GM21737 (cell line): Measurements from ENCODE around the gene FGF23.
"Not testable (repeated sequence)": the region's sequence is repeated elsewhere in the genome, so short reads cannot be mapped to it uniquely, and the experiment has no call there.

Source experiments
- ATAC-seq: cut with Tn5 transposase; IDR thresholded peaks from one replicate; pipeline ENCODE4 v1.9.1; 2021; ENCODE audit warnings: mild to moderate bottlenecking, moderate library complexity; ENCODE audit not compliant: unreplicated experiment

FGF23 gene

DNA sequence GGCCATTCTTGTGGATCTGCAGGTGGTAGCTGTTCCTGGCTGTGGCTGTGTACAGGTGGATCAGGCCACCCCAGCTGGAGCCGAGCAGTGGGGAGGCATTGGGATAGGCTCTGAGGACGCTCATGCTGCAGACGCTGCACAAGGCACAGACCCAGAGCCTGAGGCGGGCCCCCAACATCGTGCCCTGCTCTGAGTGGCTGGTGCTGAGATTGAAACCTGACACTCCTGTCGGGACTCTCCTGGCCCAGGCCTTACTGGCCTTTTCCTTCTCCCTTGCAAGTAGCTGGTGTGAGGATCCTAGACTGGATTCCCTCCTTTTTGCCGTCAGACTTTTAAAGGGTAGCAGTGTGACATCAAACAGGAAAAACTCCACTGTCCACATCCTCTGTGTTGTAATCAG is at the start of gene FGF23:
FGF23 (minus strand) TSS at position 308 of the 400 bp plus-strand sequence; CDS start at position 178, 130 bp downstream.
- no peak for ATAC-seq

DNA sequence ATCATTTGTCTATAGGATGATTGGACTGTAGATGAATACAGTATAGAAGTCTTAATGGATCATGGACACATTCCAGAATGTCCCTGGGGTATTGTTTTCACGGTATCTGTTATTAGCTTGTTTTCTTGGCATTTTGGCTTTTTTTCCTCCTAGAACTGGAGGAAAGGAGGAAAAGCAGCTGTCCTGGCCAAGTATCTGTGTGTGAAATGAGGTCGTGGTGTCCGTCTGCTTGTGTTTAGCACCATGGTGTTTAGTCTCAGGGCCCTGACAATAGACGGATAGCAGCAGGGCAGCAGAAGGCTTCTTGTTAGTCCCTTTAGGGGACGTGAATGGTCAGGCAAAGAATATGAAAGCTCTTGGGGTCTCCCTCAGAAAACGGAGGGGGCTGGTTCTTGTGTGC is 44.9 kb upstream of the FGF23 start:
- no peak for ATAC-seq

DNA sequence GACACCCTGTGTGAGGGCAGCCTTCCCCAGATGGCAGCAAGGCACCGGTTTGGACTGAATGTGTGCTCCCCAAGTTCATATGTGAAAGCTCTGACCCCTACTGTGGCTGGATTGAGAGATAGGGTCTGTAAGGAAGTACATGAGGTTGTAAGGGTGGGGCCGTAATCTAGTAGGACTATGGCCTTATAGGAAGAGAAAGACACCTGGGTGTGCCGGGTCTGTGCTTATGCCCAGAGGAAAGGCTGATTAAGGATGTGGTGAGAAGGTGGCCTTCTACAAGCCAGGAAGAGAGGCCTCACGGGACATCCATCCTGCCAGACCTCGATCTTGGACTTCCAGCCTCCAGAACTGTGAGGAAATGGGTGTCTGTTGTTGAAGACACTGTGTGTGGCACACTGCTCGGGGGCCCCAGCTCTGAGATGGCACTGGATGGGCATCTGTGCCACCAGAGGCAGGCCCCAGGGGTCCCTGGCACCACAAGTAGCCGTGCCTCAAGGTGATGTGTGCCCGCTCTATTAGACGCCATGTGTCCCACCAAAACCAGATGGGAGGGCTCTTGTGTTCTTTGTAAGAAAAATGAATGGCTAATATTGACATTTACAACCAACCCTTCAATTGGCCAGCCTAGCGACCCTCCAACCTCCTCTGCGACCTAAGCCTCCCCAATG is 44.1 kb upstream of the FGF23 start:
- ATAC-seq = no peak

DNA sequence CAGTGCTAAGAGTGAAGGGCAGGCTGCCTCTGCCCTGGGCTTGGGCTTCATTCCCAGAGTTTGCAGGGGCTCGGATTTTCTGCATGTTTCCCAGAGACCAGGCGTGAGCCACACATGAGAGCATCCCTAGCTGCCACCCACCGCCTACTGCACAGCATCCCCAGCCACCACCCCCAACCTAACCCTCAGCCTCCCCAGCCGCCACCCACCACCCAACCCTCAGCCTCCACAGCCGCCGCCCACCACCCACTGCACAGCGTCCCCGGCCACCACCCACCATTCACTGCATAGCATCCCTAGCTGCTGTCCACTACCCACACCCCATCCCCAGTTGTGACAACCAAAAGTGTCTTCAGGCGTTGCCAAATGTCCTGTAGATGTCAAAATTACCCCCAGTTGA is 43.5 kb upstream of the FGF23 start:
- no peak for ATAC-seq

DNA sequence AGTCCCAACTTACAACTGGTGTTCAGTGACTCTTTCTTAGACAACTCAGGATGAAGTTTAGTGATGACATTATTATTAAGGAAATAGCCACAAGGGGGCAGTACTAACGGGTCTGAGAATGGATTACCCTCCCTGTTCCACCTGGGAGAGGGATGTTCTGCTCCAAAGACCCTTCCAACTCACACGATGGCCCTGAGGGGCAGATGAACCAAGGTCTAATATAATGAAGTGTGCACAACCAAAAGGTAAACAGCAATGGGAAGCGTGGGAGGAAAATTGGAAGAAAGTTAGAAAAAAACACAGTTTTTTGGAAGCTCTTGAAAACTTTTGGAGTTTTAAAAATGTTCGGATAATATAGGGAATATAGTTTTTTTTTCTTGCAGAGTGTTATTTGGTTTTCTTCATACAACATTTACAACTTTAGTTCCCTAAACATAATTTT is 42.1 kb upstream of the FGF23 start:
- no peak for ATAC-seq

DNA sequence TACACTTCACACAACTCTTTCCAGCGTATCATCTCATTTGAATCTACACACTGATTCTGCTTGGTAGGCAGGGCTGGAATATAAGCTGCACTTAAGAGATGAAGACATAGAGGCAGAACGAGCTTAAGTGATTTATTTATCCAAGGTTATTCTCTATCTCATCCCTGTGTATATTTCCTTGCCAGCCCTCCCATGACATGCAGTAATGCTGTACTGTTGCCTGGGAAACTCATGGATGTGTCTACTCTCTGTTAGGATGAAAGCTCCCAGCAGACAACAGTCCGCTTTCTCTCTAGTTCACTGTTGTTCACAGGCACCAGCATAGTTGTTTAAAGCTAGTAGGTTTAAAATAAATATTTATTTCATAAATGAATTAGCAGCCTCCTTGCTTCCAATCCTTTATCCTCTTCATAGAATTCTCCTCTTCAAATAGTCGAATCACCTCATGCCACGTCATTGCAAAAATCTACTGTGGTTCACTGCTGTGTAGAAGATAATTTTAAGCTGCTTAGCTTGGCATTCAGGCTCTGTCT is 40.7 kb upstream of the FGF23 start:
- ATAC-seq = no peak

DNA sequence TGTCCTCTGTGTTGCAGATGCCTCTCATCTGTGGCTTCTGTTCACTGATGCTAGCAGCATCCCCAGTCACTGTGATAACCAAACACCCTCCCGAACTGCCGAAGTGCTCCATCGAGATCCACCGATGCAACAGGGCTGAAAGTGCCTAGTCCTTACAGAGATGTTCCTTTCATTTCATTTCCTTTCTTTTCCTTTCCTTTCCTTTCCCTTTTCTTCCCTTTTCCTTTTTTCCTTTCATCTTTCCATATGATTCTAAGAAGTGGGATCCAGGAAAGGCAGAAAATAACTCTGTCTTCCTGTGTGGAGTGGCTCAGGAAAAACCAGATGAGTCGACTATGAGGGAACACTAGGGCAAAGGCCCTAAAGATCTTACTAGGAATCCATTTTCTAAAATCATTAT is 39.4 kb upstream of the FGF23 start:
- ATAC-seq = no peak

DNA sequence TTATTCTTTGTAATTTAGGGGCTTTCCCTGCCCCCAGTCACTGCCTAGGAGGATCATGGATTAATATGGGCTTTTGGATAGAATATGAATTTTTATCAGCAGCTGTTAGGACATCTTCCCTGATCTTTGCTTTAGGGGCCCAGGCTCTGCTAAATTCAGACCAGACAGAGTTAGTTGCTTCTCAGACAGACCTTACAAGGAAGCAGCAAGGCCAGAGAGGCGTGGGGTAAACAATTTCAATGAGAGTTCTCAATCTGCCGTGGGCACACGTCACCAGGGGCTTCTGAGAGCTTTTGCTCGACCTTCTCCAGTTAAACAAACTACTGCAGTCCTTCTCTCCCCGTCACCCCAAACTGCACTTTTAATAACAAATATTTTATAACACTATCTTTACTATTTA is 38.4 kb upstream of the FGF23 start:
- no peak for ATAC-seq

DNA sequence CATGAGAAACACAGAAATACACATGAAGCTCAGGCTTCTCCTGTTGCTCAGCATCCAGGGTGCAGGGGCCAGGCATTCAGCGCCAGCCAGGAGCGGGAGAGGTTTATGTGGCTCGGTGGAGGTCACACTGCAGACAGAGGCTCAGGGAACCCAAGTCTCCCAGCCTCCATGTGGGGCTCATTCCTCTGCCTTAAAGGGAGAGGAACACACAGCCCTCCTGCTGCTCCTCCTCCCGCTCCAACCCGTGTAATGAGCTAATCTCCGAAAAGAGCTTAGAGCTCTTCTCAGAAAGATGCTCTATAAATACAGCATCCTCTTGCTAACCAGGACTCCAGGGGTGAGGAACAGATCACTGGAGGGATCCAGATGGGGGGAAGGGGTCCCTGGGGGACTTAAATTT is 37.9 kb upstream of the FGF23 start:
- ATAC-seq = no peak

DNA sequence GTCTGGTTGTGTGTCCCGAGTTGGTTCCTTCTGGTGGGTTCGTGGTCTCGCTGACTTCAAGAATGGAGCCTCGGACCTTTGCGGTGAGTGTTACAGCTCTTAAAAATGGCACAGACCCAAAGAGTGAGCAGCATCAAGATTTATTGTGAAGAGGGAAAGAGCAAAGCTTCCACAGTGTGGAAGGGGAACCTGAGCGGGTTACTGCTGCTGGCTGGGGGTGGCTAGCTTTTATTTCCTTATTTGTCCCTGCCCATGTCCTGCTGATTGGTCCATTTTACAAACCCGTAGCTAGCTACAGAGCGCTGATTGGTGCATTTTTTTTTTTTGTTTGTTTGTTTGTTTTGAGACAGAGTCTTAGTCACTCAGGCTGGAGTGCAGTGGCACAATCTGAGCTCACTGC is 36.8 kb upstream of the FGF23 start:
- no peak for ATAC-seq

DNA sequence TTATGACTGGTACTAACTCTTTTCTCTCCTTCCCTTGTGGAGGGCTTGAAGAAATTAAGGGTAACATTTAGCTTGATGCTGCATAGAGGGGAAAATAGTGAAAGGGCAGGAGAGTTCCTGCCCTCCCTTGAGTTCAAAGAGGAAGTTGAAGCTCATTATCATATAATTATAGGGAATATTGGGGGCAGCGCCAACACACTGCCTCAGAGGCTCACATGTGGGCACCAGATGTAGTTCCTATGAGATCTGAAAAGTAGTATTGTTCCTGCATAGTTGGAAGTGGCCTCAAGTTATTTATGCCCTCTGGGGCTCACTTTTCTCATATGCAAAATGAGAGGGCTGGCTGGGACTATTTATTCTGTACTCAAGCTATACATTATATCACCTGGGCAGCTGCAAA is 33.0 kb upstream of the FGF23 start:
- no peak for ATAC-seq

DNA sequence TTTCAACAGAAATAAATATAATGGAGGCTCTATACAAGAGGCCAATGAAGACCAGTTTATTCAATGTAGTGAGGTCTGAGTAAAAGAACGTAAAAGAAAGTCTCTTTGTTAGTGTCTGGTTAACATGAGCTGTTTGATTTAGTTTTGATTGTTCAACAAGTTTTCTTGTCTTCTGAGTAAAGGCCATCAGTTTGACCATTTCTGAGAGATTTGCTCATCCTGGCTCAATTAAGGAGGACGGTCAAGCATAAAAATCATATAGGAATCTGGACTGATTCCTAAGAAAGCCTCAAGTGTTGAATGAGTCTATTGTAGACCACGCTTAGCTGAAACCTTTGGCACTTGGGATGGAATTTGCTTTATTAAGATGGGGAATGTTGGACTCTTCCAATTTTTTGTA is 32.5 kb upstream of the FGF23 start:
- no peak for ATAC-seq

DNA sequence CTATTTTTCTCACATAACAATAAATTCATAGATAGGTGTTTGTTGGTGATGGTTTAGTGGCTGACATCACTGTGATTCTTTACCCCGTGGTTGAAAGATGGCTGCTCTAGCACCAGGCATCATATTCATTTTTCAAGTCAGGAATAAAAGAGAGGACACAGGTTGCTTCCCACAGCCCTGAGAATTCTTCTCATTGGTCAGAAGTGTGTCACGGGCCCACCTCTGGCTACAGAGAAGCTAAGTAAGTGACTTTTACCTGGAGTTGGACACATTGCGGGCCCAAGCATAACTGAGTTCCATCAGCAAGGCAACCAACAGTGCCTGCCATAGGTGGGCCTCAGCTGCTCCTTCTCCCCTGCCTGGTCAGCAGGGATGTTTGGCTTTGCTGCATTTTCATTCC is 27.6 kb upstream of the FGF23 start:
- ATAC-seq = no peak

DNA sequence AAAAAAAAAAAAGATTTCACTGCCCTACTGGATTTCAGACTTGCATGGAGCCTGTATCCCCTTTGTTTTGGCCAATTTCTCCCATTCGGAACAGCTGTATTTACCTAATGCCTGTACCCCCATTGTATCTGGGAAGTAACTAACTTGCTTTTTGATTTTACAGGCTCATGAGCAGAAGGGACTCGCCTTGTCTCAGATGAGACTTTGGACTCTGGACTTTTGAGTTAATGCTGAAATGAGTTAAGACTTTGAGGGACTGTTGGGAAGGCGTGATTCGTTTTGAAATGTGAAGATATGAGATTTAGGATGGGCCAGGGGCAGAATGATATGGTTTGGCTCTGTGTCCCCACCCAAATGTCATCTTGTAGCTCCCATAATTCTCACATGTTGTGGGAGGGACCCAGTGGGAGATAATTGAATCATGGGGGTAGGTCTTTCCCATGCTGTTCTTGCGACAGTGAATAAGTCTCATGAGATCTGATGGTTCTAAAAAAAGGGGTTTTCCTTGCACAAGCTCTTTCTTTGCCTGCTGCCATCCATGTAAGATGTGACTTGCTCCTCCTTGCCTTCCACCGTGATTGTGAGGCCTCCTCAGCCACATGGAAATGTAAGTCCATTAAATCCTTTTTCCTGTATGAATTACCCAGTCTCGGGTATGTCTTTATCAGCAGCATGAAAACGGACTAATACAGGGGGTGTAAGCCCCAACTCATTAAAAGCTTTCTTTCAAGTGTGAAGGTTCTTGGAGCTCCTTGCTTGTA is 25.5 kb upstream of the FGF23 start:
- ATAC-seq = not testable (repeated sequence)

DNA sequence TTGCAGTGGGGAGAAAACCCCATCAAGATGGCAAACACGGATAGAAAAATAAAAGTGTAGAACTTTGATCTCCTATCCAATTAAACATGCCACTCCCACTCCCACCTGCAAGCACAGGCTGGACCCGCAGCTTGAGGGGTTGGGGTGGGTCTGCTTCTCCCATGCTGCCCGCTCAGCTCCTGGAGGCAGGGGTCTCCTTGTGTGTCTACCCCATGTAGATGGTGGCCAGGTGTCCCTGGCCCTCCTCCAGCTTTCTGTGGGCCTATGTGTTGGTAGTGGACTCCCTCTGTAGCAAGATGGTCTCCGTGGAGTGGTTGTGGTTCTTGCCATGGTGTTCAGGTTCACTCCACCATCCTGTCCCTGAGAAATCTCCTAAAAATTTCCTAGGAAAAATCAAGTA is 23.5 kb upstream of the FGF23 start:
- ATAC-seq = no peak

DNA sequence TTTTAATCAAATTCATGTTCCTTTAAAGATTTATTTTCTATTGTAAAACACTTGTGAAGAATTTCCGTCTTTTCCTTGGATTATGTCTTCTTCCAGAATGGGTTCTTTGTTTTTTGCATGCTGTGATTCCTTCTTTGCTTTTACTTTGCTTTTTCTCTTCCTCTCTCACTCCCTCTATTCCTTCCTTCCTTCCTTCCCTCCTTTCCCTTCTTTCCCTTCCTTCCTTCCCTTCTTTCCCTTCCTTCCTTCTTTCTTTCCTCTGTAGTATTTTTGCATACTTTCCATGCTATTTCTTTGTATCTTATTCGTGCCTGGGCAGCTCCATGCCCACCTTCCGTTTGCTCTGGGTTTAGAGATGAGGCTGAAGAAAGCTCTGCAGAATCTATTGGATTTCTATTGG is 21.6 kb upstream of the FGF23 start:
- no peak for ATAC-seq

DNA sequence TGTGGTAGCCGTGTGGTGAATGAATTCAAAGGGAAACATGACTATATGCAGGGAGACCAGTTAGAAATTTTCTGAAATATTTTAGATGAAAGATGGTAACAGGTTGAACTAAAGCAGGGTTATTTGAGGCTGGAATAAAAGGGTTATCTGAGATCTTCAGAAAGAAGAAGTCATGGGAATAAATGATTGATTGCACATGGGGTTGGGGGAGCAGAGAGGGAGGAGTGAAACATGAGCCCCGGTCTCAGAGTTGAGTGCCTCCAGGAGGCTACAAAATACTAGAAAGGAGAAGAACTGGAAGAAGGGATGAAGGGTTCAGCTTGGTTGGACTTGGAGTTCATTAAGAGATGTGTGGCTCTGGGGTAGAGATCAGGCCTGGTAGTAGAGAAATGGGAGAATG is 16.3 kb upstream of the FGF23 start:
- ATAC-seq = no peak

DNA sequence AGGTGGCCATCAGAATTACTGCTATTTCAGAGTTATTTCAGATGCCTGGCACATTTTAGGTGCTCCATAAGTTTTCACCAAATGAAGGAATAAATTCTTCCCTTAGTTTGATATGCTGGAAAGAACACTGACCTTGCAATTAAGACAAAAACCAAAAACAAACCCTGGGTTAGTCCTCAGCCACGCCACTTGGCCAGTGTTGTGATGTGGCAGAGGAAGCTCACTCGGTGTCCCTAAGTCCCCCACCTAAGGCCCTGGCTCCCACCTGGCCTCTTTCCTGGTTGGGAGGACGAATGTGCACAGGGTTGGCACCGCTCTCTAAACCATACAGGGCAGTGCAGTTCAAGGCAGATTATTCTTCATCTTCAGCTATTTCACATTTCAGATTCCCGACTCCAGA is 13.7 kb upstream of the FGF23 start:
- ATAC-seq = no peak

DNA sequence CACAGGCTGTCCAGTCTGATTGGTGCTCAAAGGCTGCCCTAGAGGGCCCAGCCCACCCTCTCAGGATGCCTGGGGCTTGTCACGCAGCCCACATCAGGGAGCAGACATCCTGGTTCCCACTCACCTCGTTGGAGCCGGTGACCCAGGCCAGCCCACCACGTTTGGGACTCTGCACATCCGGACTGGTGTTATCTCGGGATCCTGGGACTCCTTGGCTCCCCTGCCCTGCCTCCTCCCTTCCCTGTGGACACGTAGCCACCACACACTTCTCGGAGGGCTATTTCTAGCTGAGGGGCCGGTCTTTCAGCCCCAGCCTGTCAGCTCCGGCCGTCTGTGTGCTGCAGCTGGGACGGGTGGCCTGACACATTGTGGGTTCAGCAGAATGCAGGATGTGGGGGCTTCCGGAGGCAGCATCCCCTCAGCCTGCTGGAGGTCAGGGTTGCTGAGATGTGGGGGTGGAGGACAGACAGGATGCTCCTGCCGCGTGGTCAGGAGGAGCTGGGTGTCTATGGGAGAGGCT is 12.8 kb upstream of the FGF23 start:
- ATAC-seq = no peak

DNA sequence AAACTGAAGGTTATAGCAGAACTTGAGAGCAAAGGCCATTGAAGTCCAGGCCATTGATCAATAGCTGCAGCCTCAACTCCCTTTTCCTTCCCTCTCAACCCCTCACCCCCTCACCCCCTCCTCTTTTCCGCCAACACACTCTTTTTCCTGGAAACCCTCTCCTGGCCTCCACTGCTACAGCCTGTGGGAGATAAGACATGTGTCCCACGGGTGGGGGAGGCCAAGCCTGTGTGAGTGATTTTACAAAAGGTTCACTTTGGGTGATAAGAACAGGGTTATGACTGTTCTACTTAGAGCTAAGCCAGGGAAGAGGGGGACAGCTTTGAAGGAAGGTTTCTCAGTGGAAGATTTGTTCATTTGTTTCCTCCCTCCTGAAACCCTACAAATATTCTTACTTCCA is 9.2 kb upstream of the FGF23 start:
- ATAC-seq = no peak

DNA sequence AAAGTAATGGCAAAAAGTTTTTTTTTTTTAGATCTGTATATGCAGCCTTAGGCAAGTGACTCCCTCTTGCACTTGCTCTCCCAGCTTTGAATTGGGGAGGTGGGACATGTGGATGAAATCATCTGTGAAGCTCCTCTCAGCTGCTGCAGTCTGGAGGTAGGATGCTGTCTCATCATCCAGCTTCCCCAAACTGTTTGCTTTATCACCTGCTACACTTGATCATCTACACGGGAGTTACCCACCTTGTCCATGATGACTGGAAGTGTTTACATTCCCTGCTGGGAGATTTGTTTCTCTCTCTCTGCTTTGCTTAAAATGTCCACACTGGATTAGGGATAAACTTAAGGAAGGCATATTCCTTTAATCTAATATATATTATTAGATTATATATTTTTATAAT is 8.5 kb upstream of the FGF23 start:
- no peak for ATAC-seq

DNA sequence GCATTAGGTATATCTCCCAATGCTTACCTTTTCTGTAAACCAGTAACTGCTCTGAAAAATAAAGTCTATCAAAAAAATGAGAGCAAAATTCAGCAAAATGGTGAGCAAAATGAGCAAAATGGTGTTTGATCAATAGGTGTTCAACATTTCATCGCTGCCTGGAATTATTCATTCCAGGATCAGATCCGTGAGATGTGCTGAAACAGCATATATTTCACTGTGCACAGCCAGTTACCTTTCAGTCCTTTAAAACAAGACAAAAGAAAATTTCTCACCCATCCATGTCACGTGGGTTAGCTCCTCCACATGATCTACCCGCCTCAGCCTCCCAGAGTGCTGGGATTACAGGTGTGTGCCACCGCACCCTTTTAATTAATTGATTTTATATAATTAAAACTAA is 8.1 kb upstream of the FGF23 start:
- no peak for ATAC-seq
